GM12873 (cell line): ENCODE results near the gene KRT77.

Experiments used
- TF ChIP-seq, protein P1 (sequence below): IDR thresholded peaks from 2 replicates; pipeline ENCODE4 v1.5.1; 2012; ENCODE audit warnings: low read depth, mild to moderate bottlenecking, moderate library complexity, low read length, control low read depth; ENCODE audit not compliant: insufficient read depth; ENCODE audit errors: missing control alignments

The KRT77 gene

DNA sequence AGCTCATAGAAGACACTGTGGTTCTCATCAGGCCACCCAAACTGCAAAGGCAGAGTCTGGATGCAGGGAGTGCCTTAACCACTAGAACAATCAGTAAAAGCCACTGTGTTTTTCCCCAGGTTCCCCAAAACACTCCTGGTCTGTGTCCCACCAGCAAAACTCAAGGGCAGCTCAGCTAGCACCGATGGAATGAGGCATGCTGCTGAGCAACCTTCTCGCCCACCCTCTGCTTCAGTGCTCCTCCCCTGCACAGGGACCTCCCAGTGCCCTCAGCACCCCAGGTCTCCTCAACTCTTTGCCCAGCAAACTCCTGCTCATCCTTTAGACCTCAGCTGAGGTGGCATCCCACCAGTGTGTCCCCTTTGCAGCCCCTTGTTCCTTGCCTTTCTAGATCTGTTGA, 4.0 kb downstream of the KRT77 start:
- TF ChIP-seq, protein P1, sequence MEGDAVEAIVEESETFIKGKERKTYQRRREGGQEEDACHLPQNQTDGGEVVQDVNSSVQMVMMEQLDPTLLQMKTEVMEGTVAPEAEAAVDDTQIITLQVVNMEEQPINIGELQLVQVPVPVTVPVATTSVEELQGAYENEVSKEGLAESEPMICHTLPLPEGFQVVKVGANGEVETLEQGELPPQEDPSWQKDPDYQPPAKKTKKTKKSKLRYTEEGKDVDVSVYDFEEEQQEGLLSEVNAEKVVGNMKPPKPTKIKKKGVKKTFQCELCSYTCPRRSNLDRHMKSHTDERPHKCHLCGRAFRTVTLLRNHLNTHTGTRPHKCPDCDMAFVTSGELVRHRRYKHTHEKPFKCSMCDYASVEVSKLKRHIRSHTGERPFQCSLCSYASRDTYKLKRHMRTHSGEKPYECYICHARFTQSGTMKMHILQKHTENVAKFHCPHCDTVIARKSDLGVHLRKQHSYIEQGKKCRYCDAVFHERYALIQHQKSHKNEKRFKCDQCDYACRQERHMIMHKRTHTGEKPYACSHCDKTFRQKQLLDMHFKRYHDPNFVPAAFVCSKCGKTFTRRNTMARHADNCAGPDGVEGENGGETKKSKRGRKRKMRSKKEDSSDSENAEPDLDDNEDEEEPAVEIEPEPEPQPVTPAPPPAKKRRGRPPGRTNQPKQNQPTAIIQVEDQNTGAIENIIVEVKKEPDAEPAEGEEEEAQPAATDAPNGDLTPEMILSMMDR: no peak

DNA sequence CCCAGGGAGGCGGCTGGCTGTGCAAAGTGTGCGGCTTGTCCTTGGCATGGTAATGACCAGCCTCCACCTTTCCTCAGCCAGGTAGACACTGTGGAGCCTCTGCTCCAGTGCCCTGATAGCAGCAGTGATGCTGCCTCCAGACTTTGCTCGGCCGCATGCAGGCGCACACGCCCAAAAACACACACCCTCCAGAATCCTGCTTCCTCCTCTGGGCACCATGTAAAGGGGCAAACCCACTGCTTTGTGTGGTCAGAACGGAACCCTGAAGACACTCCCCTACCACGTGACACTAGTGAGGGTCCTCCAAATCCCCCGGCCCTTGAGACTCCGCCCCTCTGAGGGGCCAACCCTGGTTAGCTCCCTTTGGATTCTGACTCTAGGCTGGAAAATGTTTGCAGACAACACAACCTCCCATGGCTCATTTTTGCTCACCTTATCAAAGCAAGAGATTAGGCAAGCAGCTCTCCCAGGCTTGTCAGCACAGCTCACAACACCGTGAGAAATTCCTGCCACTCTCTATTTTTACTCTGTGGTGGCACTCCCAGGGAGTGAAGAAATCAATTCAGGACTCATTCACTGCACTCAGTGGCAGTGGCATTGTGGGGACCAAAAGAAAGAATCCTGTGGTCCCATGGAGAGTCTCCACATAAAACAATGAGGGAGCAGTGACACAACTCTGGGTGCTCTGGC, 4.5 kb downstream of the KRT77 start:
- TF ChIP-seq, protein P1: no peak

DNA sequence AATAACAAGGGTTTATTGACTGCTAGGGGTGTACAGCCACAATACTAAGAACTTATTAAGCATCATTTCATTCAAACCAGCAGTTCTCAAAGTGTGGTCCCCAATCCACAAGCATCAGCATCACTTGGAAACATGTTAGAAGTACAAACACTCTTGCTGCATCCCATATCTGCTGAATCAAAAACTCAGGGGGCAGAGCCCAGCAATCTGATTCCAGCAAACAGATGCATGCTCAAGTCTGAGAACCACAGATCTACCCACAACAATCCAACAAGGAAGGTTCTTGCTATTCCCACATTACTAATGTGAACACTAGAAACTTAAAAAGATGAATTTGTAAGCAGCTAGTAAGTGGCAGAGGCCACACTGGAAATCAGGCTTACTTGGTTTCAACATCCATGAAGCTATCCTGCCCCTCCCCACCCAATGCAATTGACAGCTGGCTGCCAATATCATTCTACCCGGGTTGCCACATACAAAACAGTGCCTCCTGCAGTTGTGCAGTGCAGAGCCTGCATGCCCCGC, 6.2 kb downstream of the KRT77 start:
- TF ChIP-seq, protein P1: no peak

DNA sequence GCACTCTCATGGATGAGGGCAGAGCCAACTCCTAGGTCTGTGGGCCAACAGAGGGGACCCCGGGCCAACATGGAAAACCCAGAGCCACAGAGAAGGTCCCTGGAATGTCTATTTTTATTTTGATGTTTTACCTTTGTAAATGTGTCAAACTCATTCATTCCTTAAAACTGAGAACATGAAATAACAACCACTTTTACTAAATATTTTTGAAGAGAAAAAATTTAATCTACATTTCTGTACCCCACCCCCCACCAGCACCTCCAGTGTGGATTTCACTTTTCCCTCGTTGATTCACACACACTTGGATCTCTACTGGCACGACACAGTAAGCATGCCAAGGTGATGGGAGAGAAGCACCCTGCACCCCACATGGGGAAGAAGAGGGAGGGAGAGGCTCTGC, 6.7 kb downstream of the KRT77 start:
- TF ChIP-seq, protein P1: no peak

DNA sequence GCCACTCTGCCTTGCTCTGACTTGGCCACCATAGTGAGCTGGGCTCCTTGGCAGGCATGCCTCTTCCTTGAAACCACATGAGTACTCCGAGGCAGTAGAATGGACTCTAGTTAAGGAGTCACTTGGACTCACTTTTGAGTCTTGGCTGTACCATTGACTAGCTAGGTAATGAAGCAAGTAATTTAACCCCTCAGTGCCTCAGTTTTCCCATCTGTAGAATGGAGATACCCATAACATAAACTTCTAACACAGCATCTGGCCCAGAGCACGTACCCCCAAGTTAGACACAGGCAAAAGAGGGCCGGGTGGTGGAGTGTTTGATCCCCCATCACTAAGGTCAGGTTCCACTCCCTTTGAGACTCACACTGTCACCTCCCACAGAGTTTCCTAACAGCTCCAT, 8.3 kb downstream of the KRT77 start:
- TF ChIP-seq, protein P1: no peak

DNA sequence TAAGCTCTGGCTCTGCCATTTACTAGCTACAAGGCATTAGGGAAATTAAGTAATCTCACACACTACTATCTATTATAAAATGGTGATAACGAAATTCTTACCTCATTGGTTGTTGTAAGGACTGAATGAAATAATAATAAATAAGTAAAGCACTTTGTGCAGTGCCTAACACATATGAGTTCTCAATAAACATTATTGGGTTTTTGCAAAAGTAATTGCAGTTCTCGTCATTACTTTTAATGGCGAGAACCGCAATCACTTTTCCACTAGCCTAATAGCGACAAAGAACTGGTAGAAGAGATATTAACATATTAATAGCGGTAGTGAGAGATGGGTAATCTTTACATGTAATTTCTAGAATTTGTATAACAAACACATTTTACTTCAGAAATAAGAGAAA, 9.2 kb downstream of the KRT77 start:
- TF ChIP-seq, protein P1: no peak

DNA sequence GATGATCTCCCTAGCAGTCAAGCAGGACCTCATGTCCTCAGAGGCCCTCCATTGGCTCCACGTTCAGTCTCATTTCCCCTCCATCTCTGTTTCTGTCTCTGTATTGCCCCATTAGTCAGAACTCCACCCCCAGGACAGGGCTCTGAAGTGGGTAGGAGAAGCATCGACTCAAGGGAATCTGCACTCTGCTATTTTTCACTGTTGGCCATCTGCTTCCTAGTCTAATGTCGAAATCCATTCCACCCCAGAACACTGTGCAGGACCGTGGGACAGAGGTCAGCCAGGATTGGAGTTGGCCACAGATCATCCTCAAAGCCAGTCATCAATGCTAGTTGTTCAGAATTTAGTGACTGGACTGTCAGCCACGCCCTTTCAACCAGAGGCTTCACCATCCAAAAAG, 10.1 kb downstream of the KRT77 start:
- TF ChIP-seq, protein P1: no peak

DNA sequence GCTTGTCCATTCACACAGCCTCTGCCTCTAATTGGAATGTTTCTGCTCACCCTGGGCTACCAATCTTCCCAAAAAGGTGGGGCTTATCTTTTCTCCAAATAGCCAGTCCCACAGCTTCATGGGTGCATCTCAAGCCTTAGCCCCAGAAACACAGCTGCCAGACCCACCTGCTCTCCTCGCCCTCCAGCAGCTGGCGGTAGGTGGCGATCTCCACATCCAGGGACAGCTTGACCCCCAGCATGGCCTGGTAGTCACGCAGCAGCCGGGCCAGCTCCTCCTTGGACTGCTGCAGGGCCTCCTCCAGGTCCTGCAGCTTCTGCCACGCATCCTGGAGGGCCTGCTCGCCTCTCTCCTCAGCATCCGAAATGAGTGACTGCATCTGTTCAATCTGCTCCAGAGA, 11.1 kb downstream of the KRT77 start:
- TF ChIP-seq, protein P1: no peak
